ENCODE measurements around the gene VWDE.

DNA sequence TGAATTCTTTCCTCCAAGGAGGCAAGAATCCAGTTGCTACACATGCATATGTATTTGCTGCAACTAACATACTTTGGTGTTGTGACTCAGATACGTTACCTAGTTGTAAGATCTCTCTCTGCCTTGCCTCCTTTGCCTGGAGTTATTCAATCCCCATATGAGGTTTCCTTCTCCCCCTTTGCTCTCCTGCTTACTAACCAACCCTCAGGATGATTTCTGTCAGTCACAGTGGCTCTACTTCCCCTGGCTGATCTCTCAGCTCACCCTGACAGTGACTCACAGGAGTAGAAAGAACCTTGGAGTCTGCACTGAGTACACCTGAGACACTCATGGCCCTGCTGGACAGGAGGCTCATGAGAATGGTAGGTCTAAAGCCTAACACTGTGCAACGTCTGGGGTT, 100.6 kb downstream of the VWDE start:
- TF ChIP-seq POLR2A (IDR thresholded peaks at IDR 0.05; ENCODE audit: low read depth, low read length) (no peak), POLR2AphosphoS5 (IDR thresholded peaks at IDR 0.05; ENCODE audit: low read depth, low read length) (no peak)

All from GM12892 (cell line).